H9 (cell line): Measurements from ENCODE around the gene SLC4A2. TPM values are rescaled to one million over a fixed set of nuclear protein-coding genes. Genes with fewer than 3 reads are reported as not detected.

Experiments used
- DNase-seq: peaks from one replicate; pipeline ENCODE4 v3.0.0-alpha.2; 2017
- H2AFZ ChIP-seq: one replicate; pipeline ENCODE4 v1.6.1; 2013; ENCODE audit warnings: mild to moderate bottlenecking, low read length, control low read depth, moderate library complexity
- H2AK5ac ChIP-seq: 2 replicates; pipeline ENCODE4 v1.6.1; 2013; ENCODE audit warnings: low read length, control low read depth, mixed read lengths; ENCODE audit not compliant: insufficient read length
- H2BK120ac ChIP-seq: one replicate; pipeline ENCODE4 v1.6.1; 2013; ENCODE audit warnings: low read depth, mild to moderate bottlenecking, low read length, control low read depth, inconsistent platforms; ENCODE audit not compliant: poor library complexity, severe bottlenecking
- H2BK12ac ChIP-seq: 2 replicates; pipeline ENCODE4 v1.6.1; 2013; ENCODE audit warnings: low read length, control low read depth, mixed read lengths, low read depth; ENCODE audit not compliant: insufficient read length
- H2BK15ac ChIP-seq: 2 replicates; pipeline ENCODE4 v1.6.1; 2013; ENCODE audit warnings: low read depth, low read length, control low read depth
- H2BK20ac ChIP-seq: one replicate; pipeline ENCODE4 v1.6.1; 2013; ENCODE audit warnings: low read depth, mild to moderate bottlenecking, low read length, control low read depth, inconsistent platforms; ENCODE audit not compliant: poor library complexity, severe bottlenecking
- H2BK5ac ChIP-seq: 2 replicates; pipeline ENCODE4 v1.6.1; 2013; ENCODE audit warnings: low read length, control low read depth, mixed read lengths; ENCODE audit not compliant: insufficient read length
- H3K14ac ChIP-seq: 2 replicates; pipeline ENCODE4 v1.6.1; 2013; ENCODE audit warnings: low read length, control low read depth; ENCODE audit not compliant: insufficient read depth
- H3K18ac ChIP-seq: 2 replicates; pipeline ENCODE4 v1.6.1; 2013; ENCODE audit warnings: low read depth, mild to moderate bottlenecking, mixed read lengths, low read length, control low read depth; ENCODE audit not compliant: insufficient read length
- H3K23ac ChIP-seq: 2 replicates; pipeline ENCODE4 v1.6.1; 2013; ENCODE audit warnings: low read length, control low read depth, mixed read lengths, low read depth; ENCODE audit not compliant: insufficient read length
- H3K23me2 ChIP-seq: 2 replicates; pipeline ENCODE4 v1.6.1; 2013; ENCODE audit warnings: low read depth, mild to moderate bottlenecking, mixed read lengths, low read length, control low read depth; ENCODE audit not compliant: insufficient read length, poor library complexity, severe bottlenecking
- H3K27ac ChIP-seq: 2 replicates; pipeline ENCODE4 v1.5.1; 2013; ENCODE audit warnings: low read length, control low read depth, mixed read lengths, low read depth; ENCODE audit not compliant: insufficient read length
- H3K27me3 ChIP-seq: 2 replicates; pipeline ENCODE4 v1.6.1; 2013; ENCODE audit warnings: low read length, control low read depth, inconsistent platforms; ENCODE audit not compliant: insufficient read depth
- H3K4ac ChIP-seq: 2 replicates; pipeline ENCODE4 v1.6.1; 2013; ENCODE audit warnings: low read depth, mild to moderate bottlenecking, control low read depth, inconsistent platforms, low read length, moderate library complexity
- H3K4me1 ChIP-seq: 2 replicates; pipeline ENCODE4 v1.6.1; 2013; ENCODE audit warnings: low read length, control low read depth, inconsistent platforms; ENCODE audit not compliant: insufficient read depth
- H3K4me2 ChIP-seq: 2 replicates; pipeline ENCODE4 v1.6.1; 2013; ENCODE audit warnings: low read length, control low read depth, mixed read lengths; ENCODE audit not compliant: insufficient read length, insufficient read depth
- H3K56ac ChIP-seq: 2 replicates; pipeline ENCODE4 v1.6.1; 2013; ENCODE audit warnings: low read depth, mild to moderate bottlenecking, mixed read lengths, low read length, control low read depth; ENCODE audit not compliant: insufficient read length
- H3K79me1 ChIP-seq: 2 replicates; pipeline ENCODE4 v1.6.1; 2013; ENCODE audit warnings: low read depth, mild to moderate bottlenecking, moderate library complexity, low read length, control low read depth, inconsistent platforms; ENCODE audit not compliant: insufficient read depth, poor library complexity, severe bottlenecking
- H3K79me2 ChIP-seq: 2 replicates; pipeline ENCODE4 v1.6.1; 2013; ENCODE audit warnings: low read length, control low read depth, inconsistent platforms; ENCODE audit not compliant: insufficient read depth
- H3K9ac ChIP-seq: 2 replicates; pipeline ENCODE4 v1.6.1; 2013; ENCODE audit warnings: low read length, control low read depth, mixed read lengths; ENCODE audit not compliant: insufficient read length; ENCODE audit errors: extremely low read depth
- H3K9me3 ChIP-seq: one replicate; pipeline ENCODE4 v1.6.1; 2013; ENCODE audit warnings: low read depth, low read length, inconsistent platforms; ENCODE audit not compliant: control insufficient read depth
- H3T11ph ChIP-seq: one replicate; pipeline ENCODE4 v1.6.1; 2013; ENCODE audit warnings: mild to moderate bottlenecking, low read length, control low read depth, inconsistent platforms
- H4K20me1 ChIP-seq: one replicate; pipeline ENCODE4 v1.6.1; 2013; ENCODE audit not compliant: control insufficient read depth, insufficient read length, insufficient read depth
- H4K5ac ChIP-seq: 2 replicates; pipeline ENCODE4 v1.6.1; 2013; ENCODE audit warnings: low read depth, mild to moderate bottlenecking, mixed read lengths, low read length, control low read depth; ENCODE audit not compliant: insufficient read length
- H4K8ac ChIP-seq: replicated peaks from 2 replicates; pipeline ENCODE4 v1.6.1; 2013; ENCODE audit warnings: low read length, control low read depth, mixed read lengths, low read depth; ENCODE audit not compliant: insufficient read length
- H4K91ac ChIP-seq: 2 replicates; pipeline ENCODE4 v1.6.1; 2013; ENCODE audit warnings: low read depth, mild to moderate bottlenecking, moderate library complexity, mixed read lengths, low read length, control low read depth; ENCODE audit not compliant: insufficient read length
- H3K27ac Mint-ChIP-seq, 3 experiments: 2 replicates in 2 of 3; 3 replicates in 1 of 3; pipeline ENCODE4 v1.8.0; 2020 to 2021; ENCODE audit warnings: mixed read lengths in 3 of 3, mild to moderate bottlenecking in 1 of 3, moderate library complexity in 1 of 3
- H3K27me3 Mint-ChIP-seq: 2 replicates; pipeline ENCODE4 v1.8.0; 2021; ENCODE audit warnings: low read depth, mild to moderate bottlenecking, moderate library complexity, mixed read lengths
- H3K36me3 Mint-ChIP-seq, 3 experiments: 2 replicates in 2 of 3; 3 replicates in 1 of 3; pipeline ENCODE4 v1.8.0; 2020 to 2021; ENCODE audit warnings: low read depth in 3 of 3, mixed read lengths in 3 of 3; ENCODE audit not compliant: insufficient read depth in 1 of 3
- H3K4me1 Mint-ChIP-seq, 2 experiments: 2 replicates each; pipeline ENCODE4 v1.8.0; 2020; ENCODE audit warnings: mixed read lengths in 2 of 2
- H3K4me3 Mint-ChIP-seq, 2 experiments: 2 replicates in 1 of 2; 3 replicates in 1 of 2; pipeline ENCODE4 v1.8.0; 2020 to 2021; ENCODE audit warnings: mild to moderate bottlenecking in 2 of 2, mixed read lengths in 2 of 2, moderate library complexity in 1 of 2
- H3K9me3 Mint-ChIP-seq, 2 experiments: 2 replicates in 1 of 2; 3 replicates in 1 of 2; pipeline ENCODE4 v1.8.0; 2020; ENCODE audit warnings: mild to moderate bottlenecking in 2 of 2, mixed read lengths in 2 of 2, moderate library complexity in 1 of 2
- WGBS: extraction: QIAGEN DNeasy Blood & Tissue Kit; methylation state at CpG from one replicate; pipeline ENCODE4 v1.1.7; 2013; ENCODE audit warnings: missing lambda C conversion rate, low lambda C conversion rate, mixed read lengths; ENCODE audit not compliant: insufficient read length; ENCODE audit errors: extremely low coverage; 5-methylcytosine and 5-hydroxymethylcytosine counted together
- total RNA-seq: library from RNA; stranded (reverse); gene quantifications from 2 replicates; pipeline ENCODE4 v1.2.1, GENCODE V29; 2021
- TF ChIP-seq, protein P1 (sequence below): fragments of 200-600 bp; sonication (generic); conservative IDR thresholded peaks from 3 replicates; pipeline ENCODE4 v1.8.0; 2021; ENCODE audit warnings: antibody characterized with exemption, mild to moderate bottlenecking

Gene SLC4A2
- total RNA-seq, 1 experiment from 2014 or later: 136 TPM

- no peak overlapping the region for H3K27ac Mint-ChIP-seq
Measured at GRCh38 chr7:151019130-151019447, 40.3 kb upstream of the SLC4A2 start.

More at GRCh38 chr7:151019130-151019447, 40.3 kb upstream of the SLC4A2 start:
- Histone ChIP-seq H2BK20ac (no peak overlapping the region), H3K56ac (no peak overlapping the region), H3K9me3 (no peaks in the 10 kb centered on the region), H3K4ac (no peak overlapping the region), H3K27me3 (peaks cover 6% of the 10 kb centered on the region; the same call in 1 of the 2 replicates), H3K27ac (no peak overlapping the region), H3K23me2 (peaks cover 3% of the 10 kb centered on the region), H2AK5ac (no peak overlapping the region), H3K9ac (no peak overlapping the region), H3K79me2 (no peaks in the 10 kb centered on the region), H2BK12ac (no peak overlapping the region), H3K18ac (no peak overlapping the region), H3K14ac (0 out of 2 replicates have a peak overlapping the region, but pooled peaks have one; percentile 7), H4K91ac (no peak overlapping the region), H4K5ac (no peak overlapping the region), H2BK5ac (no peak overlapping the region), H4K20me1 (no peaks in the 10 kb centered on the region), H3K4me2 (no peak overlapping the region), H2BK120ac (no peak overlapping the region), H2AFZ (no peak overlapping the region), H3K4me1 (peaks cover 6% of the 10 kb centered on the region; the same call in 1 of the 2 replicates), H3T11ph (no peak overlapping the region), H3K79me1 (no peaks in the 10 kb centered on the region), H4K8ac (no peak overlapping the region), H2BK15ac (no peak overlapping the region), H3K23ac (no peak overlapping the region)
- peaks cover 0 to 9% of the 10 kb centered on the region in 2 experiments; a peak in 2 of 5 replicates for H3K9me3 Mint-ChIP-seq
- TF ChIP-seq, protein P1, sequence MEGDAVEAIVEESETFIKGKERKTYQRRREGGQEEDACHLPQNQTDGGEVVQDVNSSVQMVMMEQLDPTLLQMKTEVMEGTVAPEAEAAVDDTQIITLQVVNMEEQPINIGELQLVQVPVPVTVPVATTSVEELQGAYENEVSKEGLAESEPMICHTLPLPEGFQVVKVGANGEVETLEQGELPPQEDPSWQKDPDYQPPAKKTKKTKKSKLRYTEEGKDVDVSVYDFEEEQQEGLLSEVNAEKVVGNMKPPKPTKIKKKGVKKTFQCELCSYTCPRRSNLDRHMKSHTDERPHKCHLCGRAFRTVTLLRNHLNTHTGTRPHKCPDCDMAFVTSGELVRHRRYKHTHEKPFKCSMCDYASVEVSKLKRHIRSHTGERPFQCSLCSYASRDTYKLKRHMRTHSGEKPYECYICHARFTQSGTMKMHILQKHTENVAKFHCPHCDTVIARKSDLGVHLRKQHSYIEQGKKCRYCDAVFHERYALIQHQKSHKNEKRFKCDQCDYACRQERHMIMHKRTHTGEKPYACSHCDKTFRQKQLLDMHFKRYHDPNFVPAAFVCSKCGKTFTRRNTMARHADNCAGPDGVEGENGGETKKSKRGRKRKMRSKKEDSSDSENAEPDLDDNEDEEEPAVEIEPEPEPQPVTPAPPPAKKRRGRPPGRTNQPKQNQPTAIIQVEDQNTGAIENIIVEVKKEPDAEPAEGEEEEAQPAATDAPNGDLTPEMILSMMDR: no peak
- peak overlapping the region in 1 of 2 experiments; percentile 30; a peak in 2 of 5 replicates for H3K4me3 Mint-ChIP-seq
- peaks cover 79% of the 10 kb centered on the region for H3K27me3 Mint-ChIP-seq
- peaks cover 2 to 6% (median 6%) of the 10 kb centered on the region in 3 experiments; a peak in 6 of 7 replicates for H3K36me3 Mint-ChIP-seq
- no CpG with 5 or more reads among the region's 20 CpGs for WGBS
- H3K4me1 Mint-ChIP-seq: peaks cover 20 to 44% of the 10 kb centered on the region in 2 experiments
- DNase-seq: no peak
